Stimulated activated CD4-positive, alpha-beta T cell treated with anti-CD3 and anti-CD28 coated beads, Interleukin-15, amount 100 ng/mL, for 1 hour (primary cell): ENCODE measurements around the gene ZRANB1.

ENCODE experiments used
- DNase-seq, 2 donors: peaks; one replicate each; pipeline ENCODE4 v3.0.0-alpha.2; 2020; ENCODE audit warnings: low read depth in 1 of 2, low spot score in 1 of 2

Gene ZRANB1

GRCh38 chr10:125033146-125033924 is 91.4 kb downstream of the ZRANB1 start:
- no peak for DNase-seq

- no peak for DNase-seq
Measured at GRCh38 chr10:125034675-125035074, 92.8 kb downstream of the ZRANB1 start.

GRCh38 chr10:125035136-125035535 is 93.2 kb downstream of the ZRANB1 start:
- DNase-seq: no peak

- DNase-seq: no peak
Measured at GRCh38 chr10:125035588-125036295, 93.8 kb downstream of the ZRANB1 start.

GRCh38 chr10:125037145-125037877 is 95.4 kb downstream of the ZRANB1 start:
- no peak for DNase-seq
